DOHH2 (cell line): Measurements from ENCODE around the gene TNRC6A.

Experiments used
- H3F3A ChIP-seq: fragments of 200-600 bp; sonication (generic), shearing (Covaris generic); 2 replicates; pipeline ENCODE4 v1.6.0; 2016; ENCODE audit warnings: antibody characterized with exemption, mild to moderate bottlenecking; ENCODE audit not compliant: control insufficient read depth, insufficient read depth
- H3K27ac ChIP-seq: fragments of 200-600 bp; sonication (generic); 2 replicates; pipeline ENCODE4 v1.5.1; 2014; ENCODE audit warnings: low read depth, mild to moderate bottlenecking, low read length, moderate library complexity
- H3K27me3 ChIP-seq: fragments of 200-600 bp; sonication (generic); 2 replicates; pipeline ENCODE4 v1.6.1; 2014; ENCODE audit warnings: mild to moderate bottlenecking, low read length, mixed read lengths; ENCODE audit not compliant: control insufficient read depth
- H3K36me3 ChIP-seq: fragments of 200-600 bp; sonication (generic); 2 replicates; pipeline ENCODE4 v1.6.1; 2014; ENCODE audit warnings: mild to moderate bottlenecking, low read length, moderate library complexity, mixed read lengths; ENCODE audit not compliant: control insufficient read depth
- H3K4me1 ChIP-seq: fragments of 200-600 bp; sonication (generic); 2 replicates; pipeline ENCODE4 v1.6.1; 2014; ENCODE audit warnings: mild to moderate bottlenecking, low read length, mixed read lengths; ENCODE audit not compliant: control insufficient read depth
- H3K4me2 ChIP-seq: fragments of 200-600 bp; sonication (generic); 2 replicates; pipeline ENCODE4 v1.6.0; 2014; ENCODE audit warnings: mild to moderate bottlenecking, low read length, moderate library complexity
- H3K4me3 ChIP-seq: fragments of 200-600 bp; sonication (generic); 2 replicates; pipeline ENCODE4 v1.5.1; 2014; ENCODE audit warnings: mild to moderate bottlenecking, low read length, mixed read lengths
- H3K79me2 ChIP-seq: fragments of 200-600 bp; sonication (generic); 2 replicates; pipeline ENCODE4 v1.6.1; 2014; ENCODE audit warnings: mild to moderate bottlenecking, low read length, mixed read lengths; ENCODE audit not compliant: control insufficient read depth
- H3K9me2 ChIP-seq: fragments of 200-600 bp; sonication (generic); replicated peaks from 2 replicates; pipeline ENCODE4 v1.6.1; 2014; ENCODE audit warnings: mild to moderate bottlenecking, low read length, mixed read lengths; ENCODE audit not compliant: control insufficient read depth
- H3K9me3 ChIP-seq: fragments of 200-600 bp; sonication (generic); 2 replicates; pipeline ENCODE4 v1.6.1; 2014; ENCODE audit warnings: antibody characterized with exemption, low read length, mixed read lengths; ENCODE audit not compliant: control insufficient read depth, insufficient read depth
- H4K20me1 ChIP-seq: fragments of 200-600 bp; sonication (generic); 2 replicates; pipeline ENCODE4 v1.6.0; 2014; ENCODE audit warnings: low read depth, mild to moderate bottlenecking, antibody characterized with exemption, low read length, moderate library complexity; ENCODE audit not compliant: control insufficient read depth, insufficient read depth
- CTCF ChIP-seq: fragments of 200-600 bp; sonication (generic); IDR thresholded peaks from one replicate; pipeline ENCODE4 v1.5.1; 2014; ENCODE audit warnings: antibody characterized with exemption, mild to moderate bottlenecking, low read depth, low read length; ENCODE audit not compliant: poor library complexity, severe bottlenecking
- EZH2phosphoT487 ChIP-seq: fragments of 200-600 bp; sonication (generic); IDR thresholded peaks from 2 replicates; pipeline ENCODE4 v1.6.1; 2017; ENCODE audit warnings: borderline replicate concordance, mild to moderate bottlenecking, antibody characterized with exemption, low read length, moderate library complexity, mixed read lengths

Gene TNRC6A

GRCh38 chr16:24683847-24684493, 45.5 kb upstream of the TNRC6A start:
- Histone ChIP-seq H3K27ac (no peak overlapping the region), H3K4me2 (no peak overlapping the region), H3K79me2 (no peaks in the 10 kb centered on the region), H3K27me3 (no peaks in the 10 kb centered on the region), H3F3A (no peaks in the 10 kb centered on the region), H3K4me3 (no peak overlapping the region), H3K9me2 (no peaks in the 10 kb centered on the region), H3K4me1 (peaks cover 16% of the 10 kb centered on the region), H4K20me1 (no peaks in the 10 kb centered on the region), H3K9me3 (no peaks in the 10 kb centered on the region), H3K36me3 (no peaks in the 10 kb centered on the region)
- no peak for TF ChIP-seq EZH2phosphoT487
- no peak for TF ChIP-seq CTCF

- H3K9me2 ChIP-seq = no peaks in the 10 kb centered on the region
- no peaks in the 10 kb centered on the region for H3K9me3 ChIP-seq
- no peaks in the 10 kb centered on the region for H3F3A ChIP-seq
- peaks cover 19% of the 10 kb centered on the region for H3K4me1 ChIP-seq
- no peak overlapping the region for H3K27ac ChIP-seq
- no peak overlapping the region for H3K4me2 ChIP-seq
- H3K79me2 ChIP-seq = no peaks in the 10 kb centered on the region
- TF ChIP-seq CTCF (no peak), EZH2phosphoT487 (no peak)
- H4K20me1 ChIP-seq = no peaks in the 10 kb centered on the region
- H3K27me3 ChIP-seq = no peaks in the 10 kb centered on the region
- H3K4me3 ChIP-seq = no peak overlapping the region
- H3K36me3 ChIP-seq = no peaks in the 10 kb centered on the region
Observed at GRCh38 chr16:24685539-24686432, 43.7 kb upstream of the TNRC6A start.

- H3K27ac ChIP-seq = no peak overlapping the region
- TF ChIP-seq EZH2phosphoT487 = no peak
- no peak for TF ChIP-seq CTCF
Observed at GRCh38 chr16:24686678-24687077, 42.8 kb upstream of the TNRC6A start.

More at GRCh38 chr16:24686678-24687077, 42.8 kb upstream of the TNRC6A start:
- no peaks in the 10 kb centered on the region for H3K36me3 ChIP-seq
- H3K27me3 ChIP-seq = no peaks in the 10 kb centered on the region
- no peaks in the 10 kb centered on the region for H3K9me3 ChIP-seq
- H3K4me1 ChIP-seq = peaks cover 27% of the 10 kb centered on the region
- H3K79me2 ChIP-seq = no peaks in the 10 kb centered on the region
- H3F3A ChIP-seq = no peaks in the 10 kb centered on the region
- no peaks in the 10 kb centered on the region for H4K20me1 ChIP-seq
- H3K4me3 ChIP-seq = no peak overlapping the region
- no peaks in the 10 kb centered on the region for H3K9me2 ChIP-seq
- no peak overlapping the region for H3K4me2 ChIP-seq
